NCI-H774 (cell line): ENCODE data around the gene MYBPC3.

Experiments
- DNase-seq: peaks from one replicate; lab custom pipeline; 2025; lab: John Stamatoyannopoulos, UW

MYBPC3 gene

GRCh38 chr11:47357985-47358730 lies 5.7 kb upstream of the MYBPC3 start:
- no peak for DNase-seq

GRCh38 chr11:47356998-47357329 lies 4.5 kb upstream of the MYBPC3 start:
- no peak for DNase-seq

GRCh38 chr11:47356129-47356997 lies 3.9 kb upstream of the MYBPC3 start:
- no peak for DNase-seq

GRCh38 chr11:47355283-47356128 lies 3.0 kb upstream of the MYBPC3 start:
- peak; percentile 92 for DNase-seq

- DNase-seq, result no peak
These were observed 2.4 kb upstream of the MYBPC3 start for GRCh38 chr11:47354913-47355282.

GRCh38 chr11:47353978-47354774 lies 1.7 kb upstream of the MYBPC3 start:
- no peak for DNase-seq

- DNase-seq, result no peak
These were observed 1.1 kb downstream of the MYBPC3 start for GRCh38 chr11:47351156-47352126.

- DNase-seq, result no peak
These were observed 2.2 kb downstream of the MYBPC3 start for GRCh38 chr11:47350315-47350714.

- no peak for DNase-seq
These were observed 2.9 kb downstream of the MYBPC3 start for GRCh38 chr11:47349521-47350095.

GRCh38 chr11:47348859-47349258 lies 3.6 kb downstream of the MYBPC3 start:
- no peak for DNase-seq

- no peak for DNase-seq
These were observed 4.2 kb downstream of the MYBPC3 start for GRCh38 chr11:47348131-47348802.

- DNase-seq, result no peak
These were observed 5.4 kb downstream of the MYBPC3 start for GRCh38 chr11:47347137-47347536.

GRCh38 chr11:47345890-47346563 lies 6.5 kb downstream of the MYBPC3 start:
- no peak for DNase-seq

- no peak for DNase-seq
These were observed 9.6 kb downstream of the MYBPC3 start for GRCh38 chr11:47342854-47343253.

GRCh38 chr11:47342036-47342803 lies 10.3 kb downstream of the MYBPC3 start:
- no peak for DNase-seq

GRCh38 chr11:47340980-47341775 lies 11.3 kb downstream of the MYBPC3 start:
- DNase-seq, result no peak

- DNase-seq, result no peak
These were observed 12.5 kb downstream of the MYBPC3 start for GRCh38 chr11:47340010-47340409.
